ENCODE measurements around the gene MCM8.

MCM8 gene

GRCh38 chr20:5947276-5947675, 3.2 kb upstream of the MCM8 start:
- DNase-seq, result peak; percentile 31

- no peak for DNase-seq
These were observed 545 bp upstream of the MCM8 start for GRCh38 chr20:5949943-5950270.

DNA sequence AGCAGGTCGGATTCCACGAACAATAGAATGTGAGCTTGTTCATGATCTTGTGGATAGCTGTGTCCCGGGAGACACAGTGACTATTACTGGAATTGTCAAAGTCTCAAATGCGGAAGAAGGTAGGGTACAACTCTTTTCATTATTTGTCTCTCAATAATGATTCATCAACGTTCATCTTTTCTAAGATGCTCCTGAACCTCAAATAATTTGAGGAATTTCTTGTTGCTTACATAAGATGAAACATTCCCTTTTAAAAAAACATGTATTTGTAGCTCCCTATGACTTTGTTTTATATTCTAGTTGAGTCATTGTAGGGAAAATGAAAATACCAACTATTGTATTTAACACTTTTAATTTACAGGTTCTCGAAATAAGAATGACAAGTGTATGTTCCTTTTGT, 17.0 kb downstream of the MCM8 start:
- DNase-seq, result no peak

GRCh38 chr20:5968462-5968861, 18.0 kb downstream of the MCM8 start:
- no peak for DNase-seq

DNA sequence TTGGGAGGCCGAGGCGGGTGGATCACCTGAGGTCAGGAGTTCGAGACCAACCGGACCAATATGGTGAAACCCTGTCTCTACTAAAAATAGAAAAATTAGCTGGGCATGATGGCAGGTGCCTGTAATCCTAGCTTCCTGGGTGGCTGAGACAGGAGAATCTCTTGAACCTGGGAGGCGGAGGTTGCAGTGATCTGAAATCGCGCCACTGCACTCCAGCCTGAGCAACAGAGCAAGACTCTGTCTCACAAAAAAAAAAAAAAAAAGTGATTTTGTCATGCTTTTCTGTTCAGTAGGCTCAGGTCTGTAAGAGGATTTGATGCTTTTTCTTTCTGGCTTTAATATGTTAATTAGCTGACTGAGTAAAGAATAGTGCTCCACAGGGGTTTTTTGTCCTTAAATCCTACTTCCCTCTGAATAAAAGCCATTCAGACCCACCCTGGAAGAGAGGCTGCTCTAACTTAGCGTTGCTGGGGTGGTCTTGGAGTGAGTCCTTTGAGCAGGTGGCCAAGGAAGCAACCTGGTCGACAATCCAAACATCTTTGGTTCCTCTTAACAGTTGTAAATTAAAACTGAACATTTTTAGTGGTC, 19.0 kb downstream of the MCM8 start:
- no peak for DNase-seq

DNA sequence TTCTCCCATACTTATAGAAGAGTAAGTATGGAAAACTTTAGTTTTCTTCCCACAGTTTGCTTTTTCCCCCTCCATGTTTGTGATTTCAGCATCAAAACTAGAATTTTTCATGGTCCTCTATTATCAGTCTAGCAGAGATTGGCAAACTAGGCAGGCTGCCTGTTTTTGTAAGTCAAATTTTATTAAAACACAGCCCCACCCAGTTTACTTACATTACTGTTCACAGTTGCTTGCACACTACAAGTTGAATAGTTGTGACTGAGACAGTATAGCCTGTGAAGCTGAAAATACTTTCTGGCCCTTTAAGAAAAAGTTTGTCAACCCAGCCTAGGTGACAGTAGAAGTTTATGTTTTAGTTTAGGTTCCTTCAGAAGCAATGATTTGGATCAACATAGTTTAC, 19.5 kb downstream of the MCM8 start:
- DNase-seq, result no peak

DNA sequence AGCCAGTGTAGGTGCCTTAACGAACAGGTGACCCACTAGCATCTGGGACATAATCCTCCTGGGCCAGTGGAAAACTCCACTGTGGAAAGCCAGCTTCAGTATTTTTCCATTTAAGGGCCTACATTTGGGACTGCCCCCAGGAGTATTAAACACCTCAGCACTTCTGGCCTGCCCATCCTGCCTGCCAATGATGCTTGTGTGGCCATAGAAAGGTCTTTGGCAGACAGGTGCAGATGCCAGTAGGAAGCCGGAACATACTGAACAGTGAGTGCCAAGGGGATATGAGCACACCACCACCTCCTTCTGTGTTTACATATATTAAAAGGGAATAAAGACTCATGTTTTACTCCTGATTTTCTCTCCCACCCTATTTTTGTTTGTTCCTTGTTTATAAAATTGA, 19.9 kb downstream of the MCM8 start:
- DNase-seq, result no peak

- DNase-seq, result no peak
These were observed 20.8 kb downstream of the MCM8 start for GRCh38 chr20:5971203-5971602.

- DNase-seq, result no peak
These were observed 22.7 kb downstream of the MCM8 start for GRCh38 chr20:5973172-5973571.

GRCh38 chr20:5973971-5974370, 23.5 kb downstream of the MCM8 start:
- DNase-seq, result no peak

DNA sequence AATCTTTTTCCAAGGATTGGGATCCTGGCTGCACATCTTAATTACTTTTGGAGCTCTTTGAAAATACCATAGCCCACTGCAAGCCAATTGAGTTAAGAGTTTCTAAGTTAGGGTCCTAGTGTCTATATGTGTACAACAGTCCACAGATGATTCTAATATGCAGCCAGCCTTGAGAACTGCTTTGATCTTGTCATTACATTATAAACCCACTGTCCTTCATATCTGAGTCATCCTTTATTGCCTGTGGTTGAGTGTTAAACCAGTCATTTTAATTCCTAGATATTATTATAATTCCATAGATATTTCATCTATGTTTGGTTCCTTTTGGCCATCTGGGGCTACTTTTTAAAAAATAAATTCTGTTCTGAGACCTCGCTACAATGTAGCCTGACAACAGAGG, 24.1 kb downstream of the MCM8 start:
- DNase-seq, result no peak

DNA sequence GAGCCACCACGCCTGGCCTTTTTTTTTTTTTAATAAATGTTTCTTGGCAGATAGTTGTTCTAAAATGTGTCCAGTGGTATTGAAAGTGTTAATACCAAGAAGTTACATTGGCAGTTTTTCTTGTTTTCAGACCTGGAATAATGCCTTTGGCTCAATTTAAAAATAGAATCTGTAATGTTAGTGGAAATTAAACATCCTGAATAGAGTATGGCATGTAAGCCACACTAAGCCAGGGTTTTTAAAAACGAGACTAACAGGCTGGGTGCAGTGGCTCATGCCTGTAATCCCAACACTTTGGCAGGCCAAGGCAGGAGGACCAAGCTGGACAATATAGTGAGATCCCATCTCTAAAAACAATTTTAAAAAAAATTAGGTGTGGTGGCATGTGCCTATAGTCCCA, 25.3 kb downstream of the MCM8 start:
- no peak for DNase-seq

GRCh38 chr20:5977223-5977622, 26.8 kb downstream of the MCM8 start:
- DNase-seq, result no peak

- DNase-seq, result no peak
These were observed 27.5 kb downstream of the MCM8 start for GRCh38 chr20:5977975-5978374.

DNA sequence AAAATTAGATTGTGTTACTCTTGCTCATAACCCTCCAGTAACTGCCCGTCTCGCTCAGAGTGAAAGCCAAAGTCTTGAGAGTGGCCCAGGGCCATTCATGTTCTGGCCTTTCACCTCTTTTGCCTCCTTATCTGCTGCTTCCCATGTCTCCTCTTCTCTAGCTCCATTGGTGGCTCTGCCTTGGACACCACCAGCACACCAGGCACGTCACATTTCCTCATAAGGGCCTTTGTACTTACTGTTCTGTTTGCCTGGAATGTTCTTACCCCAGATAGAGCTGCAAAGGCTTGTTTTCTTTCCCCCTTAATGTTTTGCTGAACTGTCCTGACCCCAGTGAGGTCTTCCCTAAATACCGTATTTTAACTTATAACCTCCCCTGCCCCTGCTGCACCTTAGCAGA, 29.3 kb downstream of the MCM8 start:
- DNase-seq, result no peak

GRCh38 chr20:5980720-5981538, 30.5 kb downstream of the MCM8 start:
- DNase-seq, result no peak

DNA sequence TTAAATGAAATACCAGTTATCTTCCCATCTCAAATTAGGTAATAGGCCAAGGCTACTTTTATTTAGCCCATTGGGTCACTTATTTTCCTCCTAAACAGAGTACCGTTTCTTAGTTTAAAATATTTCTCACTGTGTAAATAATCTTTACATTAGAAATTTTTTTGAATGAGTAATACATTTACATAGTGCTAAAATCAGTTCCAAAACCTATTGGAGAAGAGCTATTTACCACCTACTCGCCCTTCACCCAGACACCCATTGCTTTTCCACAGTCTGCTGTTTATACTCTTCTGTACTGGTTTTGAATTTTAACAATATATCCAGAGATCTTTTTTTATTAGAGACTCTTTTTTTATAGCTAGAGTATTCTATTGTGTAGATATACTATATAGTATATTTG, 36.9 kb downstream of the MCM8 start:
- no peak for DNase-seq

- no peak for DNase-seq
These were observed 39.1 kb downstream of the MCM8 start for GRCh38 chr20:5989539-5989938.

DNA sequence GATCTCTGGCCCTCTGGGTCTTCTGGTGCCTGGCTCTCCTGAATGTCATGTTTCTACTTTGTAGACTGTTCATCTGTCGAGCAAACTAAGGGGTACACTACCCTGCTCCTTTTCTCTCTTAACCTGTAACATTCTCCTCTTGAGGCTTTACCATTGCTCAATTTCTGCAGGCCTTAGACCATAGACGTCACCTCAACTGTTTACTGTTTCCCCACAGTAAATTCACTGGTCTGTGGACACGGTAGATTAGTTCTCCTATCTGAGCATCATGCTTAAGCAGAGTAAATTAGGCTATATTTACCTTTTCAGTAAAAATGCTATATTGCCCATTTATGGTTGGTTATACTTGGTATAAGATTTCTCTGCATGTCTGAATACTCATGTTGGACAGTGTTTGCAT, 40.5 kb downstream of the MCM8 start:
- no peak for DNase-seq

DNA sequence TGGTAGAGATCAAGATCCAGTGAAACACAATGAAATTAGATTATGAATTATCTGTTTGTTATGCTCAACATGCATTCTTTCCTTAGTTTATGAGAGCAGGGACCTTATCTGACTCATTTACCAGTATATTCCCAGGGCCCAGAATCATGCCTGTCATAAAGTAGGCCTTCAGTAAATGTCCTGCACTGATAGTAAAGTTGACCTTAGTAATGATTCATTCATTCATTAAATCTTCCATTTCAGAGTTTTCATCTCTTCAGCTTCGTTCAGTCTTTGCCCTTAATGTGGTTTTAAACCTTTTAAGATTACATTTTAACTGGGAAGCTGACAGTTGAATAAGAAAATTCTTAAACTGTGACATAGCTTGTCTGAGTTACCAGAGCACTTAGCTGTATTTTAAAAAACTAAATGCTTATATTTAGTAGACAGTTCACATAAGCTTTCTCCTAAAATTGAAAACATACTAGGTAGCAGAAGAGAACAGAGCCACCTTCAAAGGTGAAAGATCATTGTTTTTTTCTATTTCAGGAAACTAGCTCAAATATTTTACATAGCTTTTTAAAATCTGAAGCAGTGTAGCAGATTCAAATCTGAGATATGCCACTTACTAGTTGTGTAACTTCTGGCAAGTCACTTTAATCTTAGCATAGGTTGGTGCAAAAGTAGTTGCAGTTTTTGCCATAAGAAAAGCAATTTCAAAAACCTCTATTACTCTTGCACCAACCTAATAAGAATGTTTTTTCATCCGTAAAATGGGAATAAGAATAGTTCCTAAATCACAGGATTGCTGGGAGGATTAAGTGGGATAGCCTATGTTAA, 41.4 kb downstream of the MCM8 start:
- no peak for DNase-seq

DNA sequence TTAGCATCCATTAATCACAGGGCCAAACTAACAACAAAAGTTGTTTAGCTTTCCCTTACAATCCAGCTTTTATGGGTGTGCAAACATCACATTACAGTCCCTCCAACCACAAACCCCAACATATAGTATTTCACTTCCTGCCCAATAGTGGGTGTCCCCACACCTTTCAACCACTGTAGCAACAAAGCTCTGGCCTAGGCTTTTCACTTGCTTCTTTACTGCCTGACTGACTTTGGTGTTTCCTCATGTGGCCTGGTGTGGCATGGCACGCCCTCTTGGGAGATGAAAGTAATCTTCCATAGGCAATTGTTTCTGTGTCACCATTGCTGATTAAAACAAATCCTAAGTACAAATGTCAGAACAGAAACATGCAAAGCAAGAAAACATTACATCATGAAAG, 46.3 kb downstream of the MCM8 start:
- peak; percentile 70 for DNase-seq

DNA sequence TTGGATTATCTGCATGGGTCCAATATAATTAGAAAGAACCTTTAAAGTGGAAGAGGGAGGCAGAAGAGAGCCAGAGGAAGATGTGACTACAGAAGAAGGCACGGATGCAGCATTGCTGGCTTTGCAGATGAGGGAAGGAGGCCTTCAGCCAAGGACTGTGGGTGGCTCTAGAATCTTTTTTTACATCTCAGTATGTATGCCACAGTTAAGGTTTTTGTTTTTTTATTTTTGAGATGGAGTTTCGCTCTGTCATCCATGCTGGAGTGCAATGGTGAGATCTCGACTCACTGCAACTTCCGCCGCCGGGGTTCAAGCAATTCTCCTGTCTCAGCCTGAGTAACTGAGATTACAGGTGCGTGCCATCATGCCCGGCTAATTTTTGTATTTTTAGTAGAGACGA, 49.3 kb downstream of the MCM8 start:
- DNase-seq, result no peak

- no peak for DNase-seq
These were observed 50.4 kb downstream of the MCM8 start for GRCh38 chr20:6000871-6001270.

GRCh38 chr20:6006603-6006949, 56.1 kb downstream of the MCM8 start:
- DNase-seq, result no peak

Measured in CD4-positive, alpha-beta T cell treated with Interleukin-10 for 1 hour (primary cell).